Stimulated activated CD8-positive, alpha-beta memory T cell treated with anti-CD3 and anti-CD28 coated beads, Interleukin-2, amount 100 ng/mL, for 1 hour (primary cell): ENCODE results near the gene MYRFL.
"Not testable (repeated sequence)": the region's sequence is repeated elsewhere in the genome, so short reads cannot be mapped to it uniquely, and the experiment has no call there.

Experiments
- DNase-seq, 2 donors: peaks; one replicate each; pipeline ENCODE4 v3.0.0-alpha.2; 2020; ENCODE audit warnings: low read depth in 2 of 2

Gene MYRFL

DNA sequence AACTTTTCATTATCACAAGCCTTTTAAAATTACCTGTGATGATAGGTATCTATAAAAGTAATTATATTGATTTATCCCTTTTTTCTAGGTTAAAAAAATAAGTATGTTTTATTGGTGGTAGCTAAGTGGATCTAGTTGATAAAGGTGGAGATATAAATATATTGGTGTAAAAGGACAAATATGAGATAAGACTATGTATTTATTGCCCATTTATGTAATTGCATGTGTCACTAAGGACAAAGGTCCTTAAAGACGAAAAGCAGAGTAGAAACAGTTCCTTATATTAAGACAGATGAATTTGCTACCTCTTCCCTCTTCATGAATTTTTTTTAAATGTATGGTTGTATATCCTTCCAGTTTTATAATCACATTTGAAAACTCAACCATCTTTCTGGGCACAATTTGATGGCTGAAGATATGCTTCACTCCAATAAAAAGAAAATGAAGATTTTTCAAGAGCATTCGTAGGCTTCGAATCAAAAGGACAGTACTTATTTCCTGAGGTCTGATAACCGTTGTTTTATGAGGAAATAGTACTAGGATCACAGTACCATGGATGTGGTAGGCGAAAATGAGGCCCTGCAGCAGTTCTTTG is at the start of gene MYRFL:
Gene MYRFL, plus strand, starts transcription at position 262 of the 595 bp plus-strand sequence. Its CDS starts 291 bp downstream, at position 553.
- no peak for DNase-seq

DNA sequence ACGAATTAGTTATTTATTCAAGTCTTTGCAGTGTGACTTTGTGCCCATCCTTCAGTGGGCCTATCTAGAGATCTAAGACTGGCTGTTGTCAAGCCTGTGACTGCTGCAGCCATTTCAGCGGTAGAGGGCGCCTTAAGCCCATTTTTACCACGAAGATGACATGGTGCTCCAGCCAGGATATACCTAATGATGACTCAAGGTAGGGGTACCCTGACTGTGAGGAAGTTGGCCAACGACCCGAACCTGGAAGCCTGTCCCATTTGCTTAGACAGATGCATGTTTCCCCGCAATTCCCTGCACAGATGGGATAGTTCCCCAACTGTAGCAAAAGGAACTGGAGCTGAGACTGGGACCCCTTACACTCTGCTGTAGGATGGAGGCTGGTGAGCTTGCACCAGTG is 45.1 kb upstream of the MYRFL start:
- no peak for DNase-seq

DNA sequence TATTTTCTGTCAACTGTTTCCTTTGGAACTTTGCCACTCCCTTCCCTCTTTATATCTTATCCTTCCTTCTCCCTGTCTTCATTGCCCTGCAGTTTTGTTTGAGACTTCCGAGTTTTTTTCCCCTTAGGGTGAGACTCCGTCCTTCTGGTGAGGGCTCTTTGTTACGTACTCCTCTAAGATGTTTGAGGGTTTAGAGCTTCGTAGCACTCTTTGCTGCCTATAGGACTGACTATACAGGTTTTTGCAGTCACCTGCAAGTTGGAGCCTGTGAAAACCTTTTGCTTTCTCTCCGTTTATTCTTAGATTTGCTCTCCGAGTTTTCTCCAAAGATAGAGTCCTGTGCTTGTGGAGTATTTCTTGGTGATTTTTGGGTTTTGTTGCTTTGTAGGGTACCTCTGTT is 41.7 kb upstream of the MYRFL start:
- DNase-seq: no peak

DNA sequence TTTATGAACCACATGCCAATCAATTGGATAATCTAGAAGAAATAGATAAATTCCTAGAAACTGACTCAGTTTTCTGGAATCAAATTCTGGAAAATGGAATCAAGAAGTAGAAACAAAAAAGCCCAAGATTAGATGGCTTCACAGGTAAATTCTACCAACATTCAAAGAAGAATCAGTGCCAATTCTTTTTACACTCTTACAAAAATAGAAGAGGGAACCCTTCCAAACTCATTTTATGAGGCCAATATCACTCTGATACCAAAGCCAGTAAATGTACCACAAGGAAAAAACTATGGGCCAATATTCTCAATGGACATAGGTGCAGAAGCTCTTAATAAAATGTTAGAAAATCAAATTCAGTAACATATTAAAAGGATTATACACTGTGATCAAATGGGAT is 35.7 kb upstream of the MYRFL start:
- DNase-seq: no peak

DNA sequence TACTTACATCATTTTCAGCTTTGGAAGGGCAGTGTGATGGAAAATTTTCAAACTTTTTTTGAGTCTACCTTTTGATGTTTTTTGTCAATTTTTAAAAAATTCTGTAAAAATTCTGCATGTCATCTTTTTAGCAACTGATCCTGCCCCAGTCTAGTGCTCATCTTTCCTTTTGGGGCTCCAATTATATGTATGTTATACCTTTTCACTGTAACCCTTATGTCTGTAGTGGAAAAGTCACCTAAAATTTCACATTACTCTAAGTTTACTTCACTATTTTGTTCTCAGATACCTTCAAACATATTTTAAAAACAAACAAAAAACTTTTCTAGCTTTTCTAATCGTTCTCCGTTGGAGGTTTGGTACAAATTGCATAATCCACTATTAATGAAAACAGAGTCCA is 32.5 kb upstream of the MYRFL start:
- no peak for DNase-seq

DNA sequence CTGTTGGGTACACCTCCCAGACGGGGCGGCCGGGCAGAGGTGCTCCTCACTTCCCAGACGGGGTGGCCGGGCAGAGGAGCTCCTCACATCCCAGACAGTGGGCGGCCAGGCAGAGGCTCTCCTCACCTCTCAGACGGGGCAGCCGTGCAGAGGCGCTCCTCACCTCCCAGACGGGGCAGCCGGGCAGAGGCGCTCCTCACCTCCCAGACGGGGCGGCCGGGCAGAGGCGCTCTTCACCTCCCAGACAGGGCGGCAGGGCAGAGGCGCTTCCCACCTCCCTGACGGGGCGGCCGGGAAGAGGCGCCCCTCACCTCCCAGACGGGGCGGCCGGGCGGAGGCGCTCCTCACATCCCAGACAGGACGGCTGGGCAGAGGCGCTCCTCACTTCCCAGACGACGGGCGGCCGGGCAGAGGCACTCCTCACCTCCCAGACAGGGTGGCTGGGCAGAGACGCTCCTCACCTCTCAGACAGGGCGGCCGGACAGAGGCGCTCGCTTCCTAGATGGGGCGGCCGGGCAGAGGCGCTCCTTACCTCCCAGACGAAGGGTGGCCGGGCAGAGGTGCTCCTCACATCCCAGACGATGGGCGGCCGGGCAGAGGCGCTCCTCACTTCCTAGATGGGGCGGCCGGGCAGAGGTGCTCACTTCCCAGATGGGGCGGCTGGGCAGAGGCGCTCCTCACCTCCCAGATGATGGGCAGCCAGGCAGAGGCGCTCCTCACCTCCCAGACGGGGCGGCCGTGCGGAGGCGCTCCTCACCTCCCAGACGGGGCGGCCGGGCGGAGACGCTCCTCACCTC is 17.7 kb upstream of the MYRFL start:
- not testable (repeated sequence) for DNase-seq

DNA sequence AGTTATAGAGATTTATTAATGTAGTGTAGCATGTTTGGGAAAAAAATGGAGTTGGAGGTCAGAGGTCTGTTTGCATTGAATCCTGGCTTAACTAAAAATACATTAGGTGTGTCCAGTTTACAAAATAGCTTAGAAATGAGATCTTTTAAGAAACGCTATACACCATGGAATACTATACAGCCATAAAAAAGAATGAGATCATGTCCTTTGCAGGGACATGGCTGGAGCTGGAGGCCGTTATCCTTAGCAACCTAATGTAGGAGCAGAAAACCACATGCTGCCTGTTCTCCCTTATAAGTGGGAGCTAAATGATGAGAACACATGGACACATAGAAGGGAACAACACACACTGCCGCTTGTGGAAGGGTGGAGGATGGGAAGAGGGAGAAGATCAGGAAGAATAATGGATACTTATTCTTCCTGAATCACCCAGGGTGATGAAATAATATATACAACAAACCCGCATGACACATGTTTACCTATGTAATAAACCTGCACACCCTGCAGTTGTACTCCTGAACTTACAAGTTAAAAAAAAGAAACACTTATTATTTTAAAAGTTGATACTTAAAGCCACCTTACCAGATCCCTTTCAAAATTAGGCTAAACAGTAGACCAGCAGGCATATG is 14.0 kb upstream of the MYRFL start:
- DNase-seq: no peak

DNA sequence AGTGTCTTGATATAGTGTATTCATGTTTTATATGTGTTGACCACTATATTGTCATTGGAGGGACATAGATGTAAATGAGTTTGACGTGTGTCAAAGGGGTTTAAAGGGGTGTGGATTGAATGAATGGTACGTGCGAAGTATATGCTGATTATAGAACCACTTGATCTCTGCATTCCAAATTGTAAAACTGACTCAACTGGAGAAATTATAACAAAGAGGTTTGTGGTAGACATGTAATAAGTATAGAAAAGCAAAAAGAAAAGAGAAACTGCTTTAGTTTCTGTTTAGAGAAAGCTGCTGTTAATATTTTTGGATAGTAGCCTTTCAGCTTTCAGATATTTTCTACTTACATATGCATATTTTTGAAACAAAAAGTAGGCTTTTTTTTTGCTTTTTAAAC is 8.9 kb upstream of the MYRFL start:
- no peak for DNase-seq

DNA sequence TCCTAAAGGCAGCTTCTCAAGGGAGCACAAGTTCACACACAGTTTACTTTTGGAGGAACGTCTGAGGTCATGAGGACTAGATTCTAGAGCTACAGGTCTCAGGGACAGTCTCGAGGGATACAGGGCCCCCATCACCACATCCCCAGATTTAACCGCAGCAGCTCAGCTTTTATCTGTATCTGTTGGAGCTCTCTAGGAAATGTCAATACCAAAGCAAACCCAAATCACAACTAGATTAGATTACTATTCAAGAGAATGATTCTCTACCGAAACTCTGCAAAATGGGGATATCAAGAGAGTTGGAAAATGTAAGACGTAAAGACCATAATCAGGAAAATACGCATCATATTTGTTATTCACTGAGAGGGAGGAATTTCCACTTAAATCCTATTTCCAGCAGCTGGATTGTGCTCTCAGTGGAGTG is 4.0 kb upstream of the MYRFL start:
- no peak for DNase-seq

DNA sequence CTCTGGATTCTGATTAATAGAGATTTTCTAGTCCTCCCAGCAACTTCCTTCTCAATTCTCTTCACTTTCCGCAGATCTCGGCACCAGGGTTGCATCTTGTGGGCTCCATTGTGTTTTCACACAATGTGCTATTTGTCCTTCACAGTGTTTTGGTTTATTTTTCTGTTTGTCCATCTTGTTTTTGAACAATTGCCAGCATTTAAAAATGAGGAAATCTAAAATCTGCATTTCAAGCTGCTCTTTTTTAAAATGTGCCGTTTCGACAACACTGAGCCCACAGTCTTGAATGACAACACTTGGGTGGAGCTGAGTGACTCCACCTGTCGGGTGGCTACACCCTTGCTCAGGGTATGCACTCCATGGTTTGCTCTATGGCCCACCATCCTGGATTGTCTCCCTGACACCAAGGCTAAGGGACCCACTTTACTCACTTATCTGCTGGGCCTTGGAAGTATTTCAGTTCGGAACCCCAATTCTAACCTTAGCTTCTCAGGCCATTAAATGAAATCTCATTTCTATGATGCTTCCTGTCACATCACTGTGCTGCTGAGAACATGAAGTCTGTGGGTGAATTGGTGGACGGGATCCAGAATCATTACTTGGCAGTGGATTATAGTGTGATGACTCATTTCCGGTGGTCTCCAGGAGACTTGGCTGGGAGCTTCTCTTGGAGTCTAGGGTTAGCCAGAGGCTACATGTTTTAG is 3.4 kb upstream of the MYRFL start:
- DNase-seq: no peak

DNA sequence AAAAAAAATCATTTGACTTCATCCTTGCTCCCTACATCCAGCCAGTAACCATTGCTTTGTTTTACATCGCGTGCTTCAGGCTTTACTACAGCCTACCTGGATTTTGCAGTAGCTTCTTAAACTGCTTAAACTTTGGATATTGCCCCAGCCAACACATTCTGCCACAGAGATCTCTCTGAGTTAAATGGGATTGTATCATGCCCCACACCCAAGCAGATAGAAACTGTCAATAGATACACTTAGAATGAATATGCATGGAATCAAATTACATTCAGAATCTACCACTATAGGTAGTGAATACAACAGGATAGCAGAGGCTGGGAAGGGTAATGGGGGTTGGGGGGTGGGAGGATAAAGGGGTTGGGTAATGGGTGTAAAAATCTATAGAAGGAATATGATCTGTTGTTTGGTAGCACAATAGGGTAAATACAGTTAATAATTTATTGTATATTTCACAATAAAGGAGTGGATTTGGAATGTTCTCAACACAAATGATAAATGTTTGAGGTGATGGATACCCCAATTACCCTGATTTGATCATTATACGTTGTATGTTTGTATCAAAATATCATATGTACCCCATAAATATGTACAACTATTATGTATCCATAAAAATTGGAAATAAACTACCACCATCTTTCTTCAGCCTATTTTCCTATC is 2.7 kb upstream of the MYRFL start:
- DNase-seq: no peak

DNA sequence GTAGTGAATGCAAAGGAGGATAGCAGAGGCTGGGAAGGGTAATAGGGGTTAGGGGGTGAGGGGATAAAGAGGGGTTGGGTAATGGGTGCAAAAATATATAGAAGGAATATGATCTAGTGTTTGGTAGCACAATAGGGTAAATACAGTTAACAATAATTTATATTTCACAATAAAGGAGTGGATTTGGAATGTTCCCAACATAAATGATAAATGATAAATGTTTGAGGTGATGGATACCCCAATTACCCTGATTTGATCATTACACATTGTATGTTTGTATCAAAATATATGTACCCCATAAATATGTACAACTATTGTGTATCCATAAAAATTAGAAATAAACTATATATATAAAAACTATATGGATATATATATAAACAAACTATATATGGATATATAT is 999 bp upstream of the MYRFL start:
- no peak for DNase-seq

DNA sequence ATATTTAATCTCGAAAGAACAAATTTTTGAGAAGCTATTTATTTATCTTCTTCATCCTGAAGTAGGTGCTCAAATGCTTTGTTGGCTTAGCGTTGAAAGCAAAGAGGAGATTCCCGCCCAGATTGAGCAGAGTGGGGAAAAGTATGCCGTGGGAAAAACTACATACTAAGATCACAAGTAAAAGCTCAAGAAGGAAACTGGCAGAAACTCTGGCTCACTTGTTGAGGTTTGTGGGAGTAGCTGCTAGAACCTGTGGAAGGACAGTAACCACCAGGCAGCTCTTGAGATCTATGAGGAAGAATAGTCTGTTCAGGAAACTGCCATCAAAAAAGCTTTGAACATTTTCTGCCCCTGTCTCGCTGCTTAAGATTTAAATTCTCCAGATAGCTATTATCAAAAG is 3.9 kb downstream of the MYRFL start:
- no peak for DNase-seq

DNA sequence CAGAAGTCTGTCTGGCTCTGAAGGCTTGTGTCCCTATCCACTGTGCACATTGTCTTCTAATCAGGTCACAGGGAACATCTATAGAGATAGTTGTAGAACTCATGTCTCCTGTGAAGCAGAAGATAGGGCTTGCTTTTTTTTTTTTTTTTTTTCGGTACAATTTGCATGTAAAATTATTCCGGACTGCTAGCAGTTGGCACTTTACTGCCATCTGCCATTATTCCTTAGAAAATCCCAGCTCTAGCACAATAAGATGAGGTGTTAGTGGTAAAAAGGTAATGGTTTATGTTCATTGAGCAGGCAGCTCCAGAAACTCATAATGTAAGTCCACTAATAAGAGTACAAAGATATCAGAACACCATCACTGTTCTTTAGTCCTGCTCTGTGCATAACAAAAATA is 8.7 kb downstream of the MYRFL start:
- DNase-seq: no peak

DNA sequence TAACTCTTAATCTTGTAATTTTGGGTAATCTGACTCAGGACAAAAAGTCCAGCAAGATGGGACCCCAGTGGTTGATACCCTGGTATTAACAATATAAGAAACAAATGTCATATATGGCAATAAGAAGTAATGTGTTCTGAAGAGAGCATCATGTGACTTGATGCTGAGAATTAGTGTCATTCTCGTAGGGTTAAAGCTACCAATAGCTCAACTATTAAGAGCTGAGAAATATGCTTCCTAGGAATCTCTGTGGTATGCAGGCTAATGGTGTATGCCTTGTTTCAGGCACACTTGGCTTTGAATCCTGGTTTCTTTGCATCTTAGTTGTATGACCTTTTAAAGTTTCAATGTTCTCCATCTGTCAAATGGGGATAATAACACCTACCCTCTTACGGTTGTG is 9.1 kb downstream of the MYRFL start:
- DNase-seq: no peak

DNA sequence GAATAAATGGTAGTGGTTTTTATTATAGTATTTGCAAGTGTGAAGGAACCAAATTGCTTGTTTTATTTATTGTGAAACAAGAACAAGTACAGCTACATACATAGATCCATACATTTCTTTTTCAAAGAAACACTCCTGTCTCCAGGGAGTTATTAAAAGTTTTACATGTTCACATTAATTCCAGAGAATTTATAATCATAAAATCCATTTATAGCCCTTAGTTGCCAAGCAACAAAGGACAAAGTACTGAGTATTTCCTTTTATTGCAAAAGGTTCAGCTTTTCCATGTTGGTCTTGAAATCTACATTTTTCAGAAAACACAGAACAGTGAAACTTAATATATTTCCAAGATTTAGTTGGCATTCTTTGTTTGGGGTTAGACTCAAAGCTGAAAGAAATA is 9.5 kb downstream of the MYRFL start:
- no peak for DNase-seq

DNA sequence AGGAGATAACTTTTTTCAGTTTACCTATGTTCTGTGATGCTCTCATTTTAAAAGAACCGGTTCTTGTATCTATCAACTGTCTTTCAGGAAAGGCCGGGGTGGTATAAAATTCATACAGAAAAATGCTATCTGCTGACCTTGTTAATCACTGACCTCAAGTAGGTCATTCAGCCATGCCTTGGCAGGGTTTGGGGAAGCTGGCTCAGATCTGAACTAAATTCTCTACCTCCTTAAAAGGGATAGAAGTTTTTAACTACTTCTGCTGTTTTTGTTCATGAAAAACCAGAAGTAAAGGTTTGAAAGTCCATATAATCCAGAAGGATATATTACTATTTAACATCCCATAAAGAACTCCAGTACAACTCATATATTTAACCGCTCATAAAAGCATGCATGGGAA is 10.1 kb downstream of the MYRFL start:
- DNase-seq: no peak

DNA sequence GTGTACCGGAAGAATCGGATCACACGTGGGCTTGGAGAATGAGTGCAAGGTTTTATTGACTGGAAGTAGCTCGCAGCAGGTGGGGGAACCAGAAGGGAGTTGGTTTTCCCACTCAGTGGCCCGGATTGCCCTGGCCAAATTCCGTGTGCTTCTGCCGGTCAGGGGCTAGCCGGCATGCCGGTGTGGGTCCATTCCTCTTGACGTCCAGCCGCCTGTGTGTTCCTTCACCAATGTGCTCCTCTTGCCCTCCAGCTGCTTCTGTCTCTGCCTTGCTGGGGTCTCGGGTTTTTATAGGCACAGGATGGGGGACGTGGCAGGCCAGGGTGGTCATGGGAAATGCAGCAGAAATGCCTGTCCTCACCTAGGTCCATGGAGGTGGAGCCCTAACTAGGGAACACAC is 11.0 kb downstream of the MYRFL start:
- DNase-seq: no peak

DNA sequence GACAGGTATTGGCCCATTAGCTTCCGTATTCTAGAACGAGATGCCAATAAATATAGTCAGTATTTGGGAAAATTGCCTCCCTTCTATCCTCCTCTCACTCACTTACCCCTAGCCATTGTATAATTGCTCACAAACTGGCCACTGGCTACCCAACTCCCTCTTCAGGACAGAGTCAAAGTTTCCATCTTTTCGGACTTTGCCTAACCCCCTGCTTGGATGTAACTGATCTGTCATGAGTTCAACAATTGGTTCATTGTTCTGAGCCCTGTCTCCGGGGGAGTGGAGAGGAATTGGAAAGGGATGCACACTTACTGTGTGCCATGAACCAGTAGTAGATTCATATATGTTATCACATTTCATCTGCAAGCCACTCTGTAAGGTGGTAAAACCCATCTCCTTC is 12.2 kb downstream of the MYRFL start:
- no peak for DNase-seq

DNA sequence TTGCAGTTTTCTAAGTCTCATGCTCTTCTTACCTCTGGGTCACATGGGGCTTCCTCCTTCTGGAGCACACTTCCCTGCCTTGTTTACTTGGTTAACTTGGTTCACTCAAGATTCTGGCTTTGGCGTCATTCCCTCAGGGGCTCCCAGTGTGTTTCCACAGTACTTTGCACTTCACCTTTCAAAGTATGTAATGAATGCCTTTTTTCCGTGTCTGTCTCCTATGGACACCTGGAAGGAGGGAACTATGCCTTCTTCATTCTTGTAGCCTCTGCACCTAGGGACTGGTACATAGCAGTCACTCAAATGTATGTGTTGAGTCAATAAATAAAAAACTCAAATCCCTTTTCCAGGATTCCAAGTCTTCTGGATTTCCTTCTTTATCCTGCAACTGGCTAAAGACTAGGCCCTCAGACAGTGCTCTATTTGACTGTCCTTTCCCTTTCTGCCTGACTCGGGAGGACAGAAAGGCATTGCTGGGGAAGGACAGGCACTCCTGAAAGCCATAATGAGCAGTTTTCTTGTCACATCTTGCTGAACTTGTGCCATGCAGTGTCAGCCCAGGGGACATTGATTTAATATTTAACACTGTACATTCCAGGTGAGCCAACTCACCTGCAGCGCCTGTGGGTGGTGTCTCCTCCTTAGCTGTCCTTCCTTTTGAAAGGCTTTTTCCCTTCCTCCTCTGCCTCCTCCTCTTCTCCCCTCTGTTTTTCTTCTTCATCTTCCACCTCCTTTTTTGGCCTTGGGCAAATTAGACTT is 12.8 kb downstream of the MYRFL start:
- DNase-seq: no peak

DNA sequence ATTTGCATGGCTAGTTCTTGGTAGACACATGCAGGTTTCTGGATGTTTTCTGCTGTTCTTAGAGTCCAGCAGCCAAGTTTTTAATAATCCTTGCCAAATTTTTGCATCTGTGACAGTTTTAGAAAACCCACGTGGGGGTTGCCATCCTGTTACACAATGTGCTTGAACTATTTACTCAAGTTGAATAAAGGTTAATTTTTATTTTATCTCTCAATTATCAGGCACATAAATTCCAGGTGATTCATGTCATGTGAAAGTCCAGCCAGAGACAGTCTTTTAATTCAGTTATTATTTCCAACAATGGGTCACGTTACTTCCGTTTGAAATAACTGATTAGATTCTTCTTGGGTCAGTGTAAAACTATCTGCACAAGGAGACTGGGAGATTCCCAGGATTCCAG is 15.7 kb downstream of the MYRFL start:
- no peak for DNase-seq
